Body of pancreas (tissue), 4 donors: ENCODE data around the gene MTERF4. TPM values are rescaled to one million over a fixed set of nuclear protein-coding genes. Genes with fewer than 3 reads are reported as not detected.

Experiments used
- ATAC-seq: fragments of 150-250 bp; one replicate; pipeline ENCODE4 v1.9.1; 2016
- DNase-seq, 4 donors: peaks; one replicate each; pipeline ENCODE4 v3.0.0-alpha.2; 2019
- H3K27ac ChIP-seq, 4 donors: fragments of 200-600 bp; sonication (generic); 1 replicate in 3 of 4; 2 replicates in 1 of 4; pipeline versions ENCODE4 v1.5.1 to v1.6.1; 2016 to 2019; ENCODE audit warnings: mild to moderate bottlenecking in 1 of 4, mixed read lengths in 1 of 4, moderate library complexity in 1 of 4
- H3K27me3 ChIP-seq, 2 donors: fragments of 200-600 bp; sonication (generic); one replicate each; pipeline ENCODE4 v1.6.0; 2016; ENCODE audit warnings: mild to moderate bottlenecking in 1 of 2
- H3K36me3 ChIP-seq, 2 donors: fragments of 200-600 bp; sonication (generic); replicated peaks in 1 of 2; 2 replicates each; pipeline ENCODE4 v1.5.1; 2016; ENCODE audit warnings: low read depth in 2 of 2; ENCODE audit not compliant: insufficient read depth in 1 of 2
- H3K4me1 ChIP-seq: fragments of 200-600 bp; sonication (generic); one replicate; pipeline ENCODE4 v1.6.0; 2016
- H3K4me3 ChIP-seq, 2 donors: fragments of 200-600 bp; sonication (generic); 1 replicate in 1 of 2; 2 replicates in 1 of 2; pipeline ENCODE4 v1.5.1; 2016 to 2019
- H3K9me3 ChIP-seq, 3 donors: fragments of 200-600 bp; sonication (generic); 1 replicate in 2 of 3; 2 replicates in 1 of 3; pipeline ENCODE4 v1.5.1; 2016
- POLR2A ChIP-seq, 3 donors: fragments of 450-650 bp; IDR thresholded peaks; one replicate each; pipeline ENCODE4 v1.6.1; 2016; ENCODE audit warnings: antibody characterized with exemption in 3 of 3, mild to moderate bottlenecking in 2 of 3
- WGBS, 2 donors: methylation state at CpG; one replicate each; pipeline ENCODE4 v1.1.5; 2017; 5-methylcytosine and 5-hydroxymethylcytosine counted together
- intact Hi-C: fragments of 100-400 bp; cut with DNase I; formaldehyde crosslinking; loops from one replicate; pipeline ENCODE4 v1.15.1; 2023
- total RNA-seq, 2 donors: library from RNA; depleted of rRNA; stranded (reverse); fragments of >200 nt; gene quantifications; one replicate each; pipeline ENCODE4 v1.1.0, GENCODE V29; 2016
- TF ChIP-seq, protein P1 (sequence below), 7 experiments: fragments of 450-650 bp in 4 of 7; fragments of 200-600 bp in 3 of 7; sonication (generic) in 3 of 7; IDR thresholded peaks; one replicate each; pipeline ENCODE4 v1.5.1; 2016 to 2019; ENCODE audit warnings: antibody characterized with exemption in 7 of 7

The MTERF4 gene
- total RNA-seq, 2 donors from 2014 or later = 17.1 to 39.2 TPM

- DNase-seq (no peak), ATAC-seq (no peak)
- Histone ChIP-seq H3K9me3 (no peaks in the 10 kb centered on the region), H3K4me1 (no peaks in the 10 kb centered on the region), H3K27me3 (no peaks in the 10 kb centered on the region), H3K4me3 (no peak overlapping the region), H3K36me3 (peaks cover 0 to 9% of the 10 kb centered on the region in 2 donors), H3K27ac (no peak overlapping the region)
- no peak for TF ChIP-seq POLR2A (IDR thresholded peaks at IDR 0.05)
- TF ChIP-seq, protein P1, sequence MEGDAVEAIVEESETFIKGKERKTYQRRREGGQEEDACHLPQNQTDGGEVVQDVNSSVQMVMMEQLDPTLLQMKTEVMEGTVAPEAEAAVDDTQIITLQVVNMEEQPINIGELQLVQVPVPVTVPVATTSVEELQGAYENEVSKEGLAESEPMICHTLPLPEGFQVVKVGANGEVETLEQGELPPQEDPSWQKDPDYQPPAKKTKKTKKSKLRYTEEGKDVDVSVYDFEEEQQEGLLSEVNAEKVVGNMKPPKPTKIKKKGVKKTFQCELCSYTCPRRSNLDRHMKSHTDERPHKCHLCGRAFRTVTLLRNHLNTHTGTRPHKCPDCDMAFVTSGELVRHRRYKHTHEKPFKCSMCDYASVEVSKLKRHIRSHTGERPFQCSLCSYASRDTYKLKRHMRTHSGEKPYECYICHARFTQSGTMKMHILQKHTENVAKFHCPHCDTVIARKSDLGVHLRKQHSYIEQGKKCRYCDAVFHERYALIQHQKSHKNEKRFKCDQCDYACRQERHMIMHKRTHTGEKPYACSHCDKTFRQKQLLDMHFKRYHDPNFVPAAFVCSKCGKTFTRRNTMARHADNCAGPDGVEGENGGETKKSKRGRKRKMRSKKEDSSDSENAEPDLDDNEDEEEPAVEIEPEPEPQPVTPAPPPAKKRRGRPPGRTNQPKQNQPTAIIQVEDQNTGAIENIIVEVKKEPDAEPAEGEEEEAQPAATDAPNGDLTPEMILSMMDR (IDR thresholded peaks at IDR 0.05) = no peak
- 79 to 81% methylated on average over 14 of the region's 14 CpGs for WGBS, 2 donors
- intact Hi-C loops = no loop called here
These were observed 19.6 kb downstream of the MTERF4 start for GRCh38 chr2:241082341-241083090.

- TF ChIP-seq, protein P1 (IDR thresholded peaks at IDR 0.05) = no peak
- TF ChIP-seq POLR2A (IDR thresholded peaks at IDR 0.05) = no peak
- intact Hi-C loops = no loop called here
- Histone ChIP-seq H3K4me1 (no peaks in the 10 kb centered on the region), H3K27ac (no peak overlapping the region), H3K9me3 (no peaks in the 10 kb centered on the region), H3K4me3 (no peak overlapping the region), H3K27me3 (no peaks in the 10 kb centered on the region), H3K36me3 (peaks cover 0 to 3% of the 10 kb centered on the region in 2 donors)
- DNase-seq (no peak), ATAC-seq (no peak)
- 73 to 88% methylated on average over 4 to 26 of the region's 28 CpGs for whole genome bisulfite sequencing, 2 donors
These were observed 20.3 kb downstream of the MTERF4 start for GRCh38 chr2:241081643-241082340.

DNA sequence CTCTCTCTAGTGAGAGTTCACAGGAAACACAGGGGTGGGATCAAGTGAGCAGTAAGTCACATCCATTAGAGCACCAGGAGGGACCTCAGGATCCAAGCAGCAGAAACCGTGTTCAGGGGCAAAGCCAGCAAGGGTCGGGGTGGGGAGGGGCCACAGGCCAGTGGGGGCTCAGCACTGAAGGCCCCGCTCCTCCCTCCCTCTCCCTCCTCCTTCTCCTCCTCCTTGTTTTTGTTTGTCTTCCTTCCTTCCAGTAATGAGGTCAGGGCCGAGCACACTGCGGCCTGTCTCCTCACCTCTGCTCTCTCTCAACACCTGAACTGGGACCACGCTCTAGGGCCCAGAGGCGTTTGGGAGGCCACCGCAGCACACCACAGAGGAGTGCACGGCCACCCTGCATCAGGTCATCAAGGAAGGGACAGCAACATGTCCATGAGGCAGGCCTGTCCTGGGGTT lies 20.9 kb downstream of the MTERF4 start:
- no peak overlapping the region for H3K4me3 ChIP-seq
- no peak overlapping the region for H3K27ac ChIP-seq
- H3K36me3 ChIP-seq = no peaks in the 10 kb centered on the region
- H3K4me1 ChIP-seq = no peaks in the 10 kb centered on the region
- ATAC-seq = no peak
- no peak for TF ChIP-seq POLR2A (IDR thresholded peaks at IDR 0.05)
- TF ChIP-seq, protein P1 (IDR thresholded peaks at IDR 0.05) = no peak
- no peak for DNase-seq
- H3K27me3 ChIP-seq = no peaks in the 10 kb centered on the region
- no peaks in the 10 kb centered on the region for H3K9me3 ChIP-seq
- intact Hi-C loops = no loop called here
- 47 to 63% methylated on average over 8 of the region's 9 CpGs for WGBS, 2 donors

GRCh38 chr2:241080405-241081189 lies 21.5 kb downstream of the MTERF4 start:
- intact Hi-C loops = no loop called here
- no peak for ATAC-seq
- no peaks in the 10 kb centered on the region for H3K36me3 ChIP-seq
- H3K9me3 ChIP-seq = no peaks in the 10 kb centered on the region
- no peak overlapping the region for H3K4me3 ChIP-seq
- no peaks in the 10 kb centered on the region for H3K27me3 ChIP-seq
- WGBS, 2 donors = 78 to 84% methylated on average over 12 to 18 of the region's 18 CpGs
- H3K4me1 ChIP-seq = no peaks in the 10 kb centered on the region
- no peak overlapping the region for H3K27ac ChIP-seq
- no peak for TF ChIP-seq POLR2A (IDR thresholded peaks at IDR 0.05)
- TF ChIP-seq, protein P1 (IDR thresholded peaks at IDR 0.05) = no peak
- DNase-seq = no peak
